ENCODE results near the gene TMEM72. TPM values are rescaled to one million over a fixed set of nuclear protein-coding genes. Genes with fewer than 3 reads are reported as not detected.

The TMEM72 gene
- total and polyA plus RNA-seq, 2 experiments from 2014 or later: 0.13 TPM; not detected in 1

GRCh38 chr10:44937196-44938005 lies 26.3 kb downstream of the TMEM72 start:
- no peaks in the 10 kb centered on the region for H3K4me1 ChIP-seq (ENCODE audit: insufficient read depth)
- H2AFZ ChIP-seq: no peak overlapping the region
- no peaks in the 10 kb centered on the region for H3K27me3 ChIP-seq
- H3K27ac ChIP-seq: no peak overlapping the region
- WGBS (ENCODE audit: low lambda C conversion rate, missing lambda C conversion rate): 90% methylated on average over 9 of the region's 9 CpGs
- DNase-seq (ENCODE audit: low spot score): no peak
- H3K9me3 ChIP-seq (ENCODE audit: low read depth): no peaks in the 10 kb centered on the region
- H3K4me3 ChIP-seq: no peak overlapping the region
- H3K36me3 ChIP-seq (replicated peaks; ENCODE audit: insufficient read depth, low read depth): no peaks in the 10 kb centered on the region
- H4K20me1 ChIP-seq (ENCODE audit: insufficient read depth, poor library complexity, severe bottlenecking): no peaks in the 10 kb centered on the region
- H3K79me2 ChIP-seq: no peaks in the 10 kb centered on the region
- H3K4me2 ChIP-seq: no peak overlapping the region
- TF ChIP-seq EZH2phosphoT487 (IDR thresholded peaks at IDR 0.05; ENCODE audit: low read depth, severe bottlenecking, unreplicated experiment) (no peak), CTCF (IDR thresholded peaks at IDR 0.05; ENCODE audit: poor library complexity) (no peak), EZH2 (IDR thresholded peaks at IDR 0.05; ENCODE audit: borderline replicate concordance) (no peak)
- no peaks in the 10 kb centered on the region for H3K9me2 ChIP-seq (replicated peaks; ENCODE audit: insufficient read depth)

- Histone ChIP-seq H3K27ac (no peak overlapping the region), H3K79me2 (no peaks in the 10 kb centered on the region), H3K9me3 (ENCODE audit: low read depth) (no peaks in the 10 kb centered on the region), H2AFZ (no peak overlapping the region), H4K20me1 (ENCODE audit: insufficient read depth, poor library complexity, severe bottlenecking) (no peaks in the 10 kb centered on the region), H3K36me3 (replicated peaks; ENCODE audit: insufficient read depth, low read depth) (no peaks in the 10 kb centered on the region), H3K4me3 (no peak overlapping the region), H3K4me1 (ENCODE audit: insufficient read depth) (no peaks in the 10 kb centered on the region), H3K27me3 (no peaks in the 10 kb centered on the region), H3K4me2 (no peak overlapping the region), H3K9me2 (replicated peaks; ENCODE audit: insufficient read depth) (no peaks in the 10 kb centered on the region)
- no peak for DNase-seq (ENCODE audit: low spot score)
- TF ChIP-seq EZH2 (IDR thresholded peaks at IDR 0.05; ENCODE audit: borderline replicate concordance) (no peak), CTCF (IDR thresholded peaks at IDR 0.05; ENCODE audit: poor library complexity) (no peak), EZH2phosphoT487 (IDR thresholded peaks at IDR 0.05; ENCODE audit: low read depth, severe bottlenecking, unreplicated experiment) (no peak)
- 89% methylated on average over 7 of the region's 7 CpGs for WGBS (ENCODE audit: low lambda C conversion rate, missing lambda C conversion rate)
These were observed 27.8 kb downstream of the TMEM72 start for GRCh38 chr10:44938956-44939355.

GRCh38 chr10:44939691-44940401 lies 28.7 kb downstream of the TMEM72 start:
- TF ChIP-seq EZH2phosphoT487 (IDR thresholded peaks at IDR 0.05; ENCODE audit: low read depth, severe bottlenecking, unreplicated experiment): no peak
- TF ChIP-seq CTCF (IDR thresholded peaks at IDR 0.05; ENCODE audit: poor library complexity): no peak
- TF ChIP-seq EZH2 (IDR thresholded peaks at IDR 0.05; ENCODE audit: borderline replicate concordance): no peak
- Histone ChIP-seq H3K79me2 (no peaks in the 10 kb centered on the region), H3K9me2 (replicated peaks; ENCODE audit: insufficient read depth) (no peaks in the 10 kb centered on the region), H3K27ac (peak overlapping the region; percentile 33), H3K9me3 (ENCODE audit: low read depth) (no peaks in the 10 kb centered on the region), H3K27me3 (no peaks in the 10 kb centered on the region), H3K4me1 (ENCODE audit: insufficient read depth) (no peaks in the 10 kb centered on the region), H3K4me3 (no peak overlapping the region), H3K36me3 (replicated peaks; ENCODE audit: insufficient read depth, low read depth) (no peaks in the 10 kb centered on the region), H3K4me2 (no peak overlapping the region), H4K20me1 (ENCODE audit: insufficient read depth, poor library complexity, severe bottlenecking) (no peaks in the 10 kb centered on the region), H2AFZ (no peak overlapping the region)
- no peak for DNase-seq (ENCODE audit: low spot score)
- 79% methylated on average over 7 of the region's 7 CpGs for WGBS (ENCODE audit: low lambda C conversion rate, missing lambda C conversion rate)

Data from hepatocyte (in vitro differentiated cells).